HEK293 (cell line): ENCODE data around the gene ZSCAN5B.

ENCODE experiments used
- CTCF ChIA-PET: fragments of 350-600 bp; formaldehyde crosslinking; extraction: SDS; loops from one replicate; lab custom pipeline; 2021; ENCODE audit warnings: antibody characterized with exemption; lab: Yijun Ruan, JAX
- POLR2A ChIA-PET: fragments of 300-600 bp; formaldehyde crosslinking; extraction: SDS; loops from one replicate; lab custom pipeline; 2020; ENCODE audit warnings: antibody characterized with exemption, inconsistent platforms; lab: Yijun Ruan, JAX
- H3K27ac ChIP-seq: fragments of 200-500 bp; sonication (Bioruptor generic); 2 replicates; pipeline ENCODE4 v1.5.1; 2014; ENCODE audit warnings: low read depth, low read length, control low read depth, inconsistent platforms; ENCODE audit errors: extremely low read depth
- H3K36me3 ChIP-seq, 2 experiments: fragments of 200-500 bp in 1 of 2; sonication (Bioruptor generic) in 1 of 2; 1 replicate in 1 of 2; 2 replicates in 1 of 2; pipeline ENCODE4 v1.5.1; 2014 to 2017; ENCODE audit warnings: inconsistent platforms in 2 of 2, low read length in 2 of 2; ENCODE audit not compliant: control insufficient read depth in 2 of 2, insufficient read depth in 1 of 2
- H3K4me1 ChIP-seq: fragments of 200-500 bp; sonication (Bioruptor generic); 2 replicates; pipeline ENCODE4 v1.5.1; 2014; ENCODE audit warnings: mild to moderate bottlenecking, low read length, inconsistent platforms; ENCODE audit not compliant: control insufficient read depth, insufficient read depth
- H3K4me3 ChIP-seq: 2 replicates; pipeline ENCODE4 v1.5.1; 2011; ENCODE audit warnings: low read depth, mild to moderate bottlenecking, control low read depth, low read length, moderate library complexity
- H3K9me3 ChIP-seq: fragments of 200-500 bp; sonication (Bioruptor generic); 2 replicates; pipeline ENCODE4 v1.5.1; 2014; ENCODE audit warnings: low read depth, low read length, inconsistent platforms; ENCODE audit not compliant: control insufficient read depth, insufficient read depth
- BCL11A ChIP-seq: fragments of 450-650 bp; formaldehyde crosslinking; IDR thresholded peaks from 2 replicates; pipeline ENCODE4 v1.5.1; 2016; ENCODE audit warnings: low read depth, missing biosample characterization, missing genetic modification characterization
- INSM2 ChIP-seq: fragments of 450-650 bp; formaldehyde crosslinking; IDR thresholded peaks from 2 replicates; pipeline ENCODE4 v1.5.1; 2016; ENCODE audit warnings: missing biosample characterization, missing genetic modification characterization
- KLF16 ChIP-seq: fragments of 450-650 bp; formaldehyde crosslinking; IDR thresholded peaks from 2 replicates; pipeline ENCODE4 v1.5.1; 2017; ENCODE audit warnings: missing biosample characterization, missing genetic modification characterization
- SCRT2 ChIP-seq: fragments of 450-650 bp; formaldehyde crosslinking; IDR thresholded peaks from 2 replicates; pipeline ENCODE4 v1.5.1; 2016; ENCODE audit warnings: missing biosample characterization, missing genetic modification characterization
- ZFP37 ChIP-seq: fragments of 450-650 bp; formaldehyde crosslinking; IDR thresholded peaks from 2 replicates; pipeline ENCODE4 v1.5.1; 2016; ENCODE audit warnings: missing biosample characterization, missing genetic modification characterization
- ZNF121 ChIP-seq: fragments of 450-650 bp; formaldehyde crosslinking; IDR thresholded peaks from 2 replicates; pipeline ENCODE4 v1.5.1; 2016; ENCODE audit warnings: missing biosample characterization, missing genetic modification characterization
- ZNF146 ChIP-seq: fragments of 450-650 bp; formaldehyde crosslinking; IDR thresholded peaks from 2 replicates; pipeline ENCODE4 v1.5.1; 2016; ENCODE audit warnings: missing biosample characterization, missing genetic modification characterization
- ZNF280D ChIP-seq: fragments of 450-650 bp; formaldehyde crosslinking; IDR thresholded peaks from 2 replicates; pipeline ENCODE4 v1.5.1; 2016; ENCODE audit warnings: missing biosample characterization, missing genetic modification characterization
- ZNF449 ChIP-seq: fragments of 450-650 bp; formaldehyde crosslinking; IDR thresholded peaks from 2 replicates; pipeline ENCODE4 v1.5.1; 2017; ENCODE audit warnings: missing biosample characterization, mild to moderate bottlenecking, missing genetic modification characterization, moderate library complexity
- ZNF518A ChIP-seq: fragments of 450-650 bp; formaldehyde crosslinking; conservative IDR thresholded peaks from 2 replicates; pipeline ENCODE4 v1.5.1; 2016; ENCODE audit warnings: low read depth, missing biosample characterization, missing genetic modification characterization
- ZNF544 ChIP-seq: fragments of 450-650 bp; formaldehyde crosslinking; IDR thresholded peaks from 2 replicates; pipeline ENCODE4 v1.5.0; 2017; ENCODE audit warnings: missing biosample characterization, missing genetic modification characterization
- ZNF76 ChIP-seq: fragments of 450-650 bp; formaldehyde crosslinking; IDR thresholded peaks from 2 replicates; pipeline ENCODE4; 2016; ENCODE audit warnings: low read depth, missing biosample characterization, missing genetic modification characterization, borderline replicate concordance

The ZSCAN5B gene

GRCh38 chr19:56150358-56150757 is 47.2 kb downstream of the ZSCAN5B start:
- POLR2A ChIA-PET: no interaction called here
- Histone ChIP-seq H3K4me1 (no peaks in the 10 kb centered on the region), H3K9me3 (no peaks in the 10 kb centered on the region), H3K27ac (no peak overlapping the region), H3K36me3 (peaks cover 12 to 65% of the 10 kb centered on the region in 2 experiments; a peak in 2 of 3 replicates), H3K4me3 (no peak overlapping the region)
- TF ChIP-seq ZNF544 (tag by site-specific recombination) (no peak), ZNF449 (tag by site-specific recombination) (no peak), BCL11A (tag by site-specific recombination) (no peak), ZNF518A (tag by site-specific recombination) (no peak), SCRT2 (tag by site-specific recombination) (no peak), ZNF121 (tag by site-specific recombination) (no peak), INSM2 (tag by site-specific recombination) (no peak), KLF16 (tag by site-specific recombination) (no peak), ZNF76 (tag by site-specific recombination) (no peak), ZNF280D (tag by site-specific recombination) (no peak), ZNF146 (tag by site-specific recombination) (no peak)
- CTCF ChIA-PET: interaction anchor here (1.0 kb wide), 1 partner anchor 183 kb away, joined by 3 read pairs; no protein-coding TSS in a partner anchor

GRCh38 chr19:56149656-56150038 is 47.9 kb downstream of the ZSCAN5B start:
- Histone ChIP-seq H3K36me3 (peaks cover 12 to 58% of the 10 kb centered on the region in 2 experiments; a peak in 2 of 3 replicates), H3K4me1 (no peaks in the 10 kb centered on the region), H3K9me3 (no peaks in the 10 kb centered on the region), H3K4me3 (no peak overlapping the region), H3K27ac (no peak overlapping the region)
- TF ChIP-seq ZFP37 (tag by site-specific recombination) (no peak), ZNF146 (tag by site-specific recombination) (peak; percentile 98)
- CTCF ChIA-PET: interaction anchor here (1.0 kb wide), 1 partner anchor 184 kb away, joined by 3 read pairs; no protein-coding TSS in a partner anchor
- POLR2A ChIA-PET: no interaction called here
